A673 (cell line): Measurements from ENCODE around the gene KIF23. TPM values are rescaled to one million over a fixed set of nuclear protein-coding genes. Genes with fewer than 3 reads are reported as not detected.

Experiments
- BruUV-seq: library from RNA; stranded (reverse); fragments of 400-500 nt; replicated peaks from 2 replicates; lab custom pipeline; 2021; lab: Mats Ljungman, UMichigan
- CTCF ChIA-PET: fragments of 300-600 bp; sonication (Branson Sonifier 250); formaldehyde crosslinking; loops from one replicate; lab custom pipeline; 2022; ENCODE audit warnings: antibody characterized with exemption; lab: Charles Lee
- POLR2A ChIA-PET: fragments of 300-600 bp; sonication (Branson Sonifier 250); formaldehyde crosslinking; loops from one replicate; lab custom pipeline; 2022; ENCODE audit warnings: antibody characterized with exemption; ENCODE audit not compliant: low non-redundant PET; lab: Charles Lee
- DNase-seq: peaks from one replicate; pipeline ENCODE4 v3.0.0-alpha.2; 2015; ENCODE audit warnings: low spot score
- H3K27ac ChIP-seq: fragments of 200-600 bp; sonication (generic); 2 replicates; pipeline ENCODE4 v1.5.1; 2016; ENCODE audit warnings: mixed run types, low read depth, mild to moderate bottlenecking, mixed read lengths, antibody characterized with exemption, low read length; ENCODE audit not compliant: poor library complexity, severe bottlenecking
- H3K27me3 ChIP-seq: fragments of 200-600 bp; sonication (generic); replicated peaks from 2 replicates; pipeline ENCODE4 v1.6.1; 2017; ENCODE audit warnings: mixed run types, low read depth, mild to moderate bottlenecking, mixed read lengths, antibody characterized with exemption, low read length; ENCODE audit not compliant: insufficient read depth, poor library complexity
- H3K36me3 ChIP-seq: fragments of 200-600 bp; sonication (generic); 2 replicates; pipeline ENCODE4 v1.6.1; 2016; ENCODE audit warnings: mixed run types, mild to moderate bottlenecking, mixed read lengths, antibody characterized with exemption, low read length; ENCODE audit not compliant: insufficient read depth, poor library complexity, severe bottlenecking
- H3K4me1 ChIP-seq: fragments of 200-600 bp; sonication (generic); 2 replicates; pipeline ENCODE4 v1.6.1; 2017; ENCODE audit warnings: mixed run types, mild to moderate bottlenecking, mixed read lengths, antibody characterized with exemption, low read length; ENCODE audit not compliant: insufficient read depth, poor library complexity, severe bottlenecking
- H3K4me3 ChIP-seq: fragments of 200-600 bp; sonication (generic); 2 replicates; pipeline ENCODE4 v1.5.1; 2016; ENCODE audit warnings: low read depth, mixed run types, mild to moderate bottlenecking, mixed read lengths, low read length; ENCODE audit not compliant: poor library complexity, severe bottlenecking
- H3K9me3 ChIP-seq: fragments of 200-600 bp; sonication (generic); 2 replicates; pipeline ENCODE4 v1.6.1; 2016; ENCODE audit warnings: mixed run types, low read depth, mild to moderate bottlenecking, mixed read lengths, antibody characterized with exemption, low read length; ENCODE audit not compliant: poor library complexity, severe bottlenecking
- CTCF ChIP-seq: fragments of 300-800, 200-600 bp; sonication (generic); conservative IDR thresholded peaks from 2 replicates; pipeline ENCODE4 v1.5.1; 2017; ENCODE audit warnings: low read depth, mild to moderate bottlenecking, antibody characterized with exemption, low read length, moderate library complexity, mixed read lengths
- EZH2 ChIP-seq: fragments of 200-600 bp; sonication (generic); IDR thresholded peaks from 2 replicates; pipeline ENCODE4 v1.6.1; 2017; ENCODE audit warnings: borderline replicate concordance, low read depth, mild to moderate bottlenecking, mixed read lengths, antibody characterized with exemption, low read length; ENCODE audit not compliant: poor library complexity, severe bottlenecking
- intact Hi-C: fragments of 100-400 bp; cut with micrococcal nuclease; formaldehyde crosslinking; loops from one replicate; pipeline ENCODE4 v1.10.0; 2022; ENCODE audit not compliant: unreplicated experiment
- total RNA-seq: library from RNA; stranded (reverse); gene quantifications from 2 replicates; pipeline ENCODE4 v1.2.3, GENCODE V29; 2021

The KIF23 gene
- total RNA-seq, 1 experiment from 2014 or later = 124 TPM

GRCh38 chr15:69439623-69440022 lies 25.5 kb downstream of the KIF23 start:
- CTCF ChIA-PET = no interaction called here
- no TSS peak for BruUV-seq

DNA sequence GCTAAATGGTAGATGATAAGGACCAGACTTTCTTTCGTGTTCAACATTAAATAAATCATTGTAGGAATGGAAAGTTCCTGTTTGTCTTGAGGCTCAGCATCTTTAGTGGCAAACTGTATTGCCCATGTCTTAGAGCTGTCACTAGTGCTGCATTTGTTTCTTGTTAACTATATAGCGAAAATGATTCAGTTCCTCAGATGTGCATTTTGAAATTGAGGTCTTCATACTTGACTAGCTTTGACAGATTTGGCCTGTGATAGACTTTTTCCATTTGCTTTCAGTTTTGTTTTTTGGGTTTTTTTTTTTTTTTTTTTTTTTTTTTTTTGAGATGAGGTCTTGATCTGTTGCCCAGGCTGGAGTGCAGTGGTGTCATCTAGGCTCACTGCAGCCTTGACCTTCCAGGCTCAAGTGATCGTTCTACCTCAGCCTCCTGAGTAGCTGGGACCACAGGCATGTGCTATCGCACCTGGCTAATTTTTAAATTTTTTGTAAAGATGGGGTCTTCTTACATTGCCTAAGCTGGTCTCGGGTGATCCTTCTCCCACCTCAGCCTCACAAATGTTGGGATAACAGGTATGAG lies 29.0 kb downstream of the KIF23 start:
- H3K4me1 ChIP-seq = no peaks in the 10 kb centered on the region
- no peak for DNase-seq
- intact Hi-C loops = no loop called here
- no peak for TF ChIP-seq EZH2
- no peak for TF ChIP-seq CTCF
- ChIA-PET CTCF (no interaction called here), POLR2A (no interaction called here)
- no peak overlapping the region for H3K27ac ChIP-seq
- H3K27me3 ChIP-seq = no peaks in the 10 kb centered on the region
- H3K9me3 ChIP-seq = no peaks in the 10 kb centered on the region
- H3K36me3 ChIP-seq = peaks cover 100% of the 10 kb centered on the region
- no peak overlapping the region for H3K4me3 ChIP-seq
- BruUV-seq = no TSS peak

More at GRCh38 chr15:69439623-69440022, 25.5 kb downstream of the KIF23 start:
- POLR2A ChIA-PET = no interaction called here
- Histone ChIP-seq H3K4me1 (no peaks in the 10 kb centered on the region), H3K4me3 (no peak overlapping the region), H3K9me3 (no peaks in the 10 kb centered on the region), H3K27me3 (no peaks in the 10 kb centered on the region), H3K36me3 (peaks cover 100% of the 10 kb centered on the region), H3K27ac (no peak overlapping the region)
- no peak for TF ChIP-seq CTCF
- no peak for TF ChIP-seq EZH2
- no peak for DNase-seq
- intact Hi-C loops = no loop called here

DNA sequence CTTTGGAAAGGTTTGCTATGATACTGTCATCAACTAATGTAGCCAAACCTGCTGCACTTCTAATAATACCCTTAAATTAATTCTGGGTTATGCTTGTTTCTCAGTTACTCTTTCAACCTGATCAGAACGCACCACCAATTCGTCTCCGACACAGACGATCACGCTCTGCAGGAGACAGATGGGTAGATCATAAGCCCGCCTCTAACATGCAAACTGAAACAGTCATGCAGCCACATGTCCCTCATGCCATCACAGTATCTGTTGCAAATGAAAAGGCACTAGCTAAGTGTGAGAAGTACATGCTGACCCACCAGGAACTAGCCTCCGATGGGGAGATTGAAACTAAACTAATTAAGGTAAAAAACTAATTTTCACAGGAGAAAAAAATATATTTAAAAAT lies 30.5 kb downstream of the KIF23 start:
- peaks cover 98% of the 10 kb centered on the region for H3K36me3 ChIP-seq
- no peaks in the 10 kb centered on the region for H3K4me1 ChIP-seq
- H3K4me3 ChIP-seq = no peak overlapping the region
- no peak overlapping the region for H3K27ac ChIP-seq
- ChIA-PET POLR2A (no interaction called here), CTCF (no interaction called here)
- H3K9me3 ChIP-seq = no peaks in the 10 kb centered on the region
- no TSS peak for BruUV-seq
- TF ChIP-seq CTCF (no peak), EZH2 (no peak)
- DNase-seq = no peak
- intact Hi-C loops = no loop called here
- no peaks in the 10 kb centered on the region for H3K27me3 ChIP-seq
